HEK293T (cell line): Measurements from ENCODE around the gene SHFL.

Experiments
- CTCF ChIA-PET: fragments of 350-600 bp; formaldehyde crosslinking; extraction: SDS; loops from one replicate; lab custom pipeline; 2021; ENCODE audit warnings: antibody characterized with exemption, inconsistent platforms; lab: Yijun Ruan, JAX
- POLR2A ChIA-PET: fragments of 350-600 bp; formaldehyde crosslinking; extraction: SDS; loops from one replicate; lab custom pipeline; 2020; ENCODE audit warnings: antibody characterized with exemption, inconsistent platforms; lab: Yijun Ruan, JAX
- DNase-seq: peaks from one replicate; pipeline ENCODE4 v3.0.0; 2012; ENCODE audit warnings: mixed read lengths; ENCODE audit errors: extremely low spot score
- ARNT ChIP-seq: fragments of 450-650 bp; IDR thresholded peaks from 2 replicates; pipeline ENCODE4 v1.6.1; 2017; ENCODE audit warnings: mild to moderate bottlenecking
- BHLHE40 ChIP-seq: fragments of 450-650 bp; IDR thresholded peaks from 2 replicates; pipeline ENCODE4 v1.6.1; 2016; ENCODE audit warnings: mild to moderate bottlenecking, moderate library complexity, borderline replicate concordance
- CTBP1 ChIP-seq: fragments of 450-650 bp; IDR thresholded peaks from 2 replicates; pipeline ENCODE4 v1.6.1; 2016; ENCODE audit warnings: borderline replicate concordance
- ELF4 ChIP-seq: fragments of 450-650 bp; IDR thresholded peaks from 2 replicates; pipeline ENCODE4 v1.6.1; 2017; ENCODE audit warnings: antibody characterized with exemption
- FOXA1 ChIP-seq: fragments of 450-650 bp; IDR thresholded peaks from 2 replicates; pipeline ENCODE4 v1.6.1; 2016; ENCODE audit warnings: mild to moderate bottlenecking
- FOXK2 ChIP-seq: fragments of 450-650 bp; IDR thresholded peaks from 2 replicates; pipeline ENCODE4 v1.6.1; 2016; ENCODE audit warnings: mild to moderate bottlenecking
- FOXM1 ChIP-seq: fragments of 450-650 bp; IDR thresholded peaks from 2 replicates; pipeline ENCODE4 v1.6.1; 2017; ENCODE audit warnings: mild to moderate bottlenecking, borderline replicate concordance
- HDGF ChIP-seq: fragments of 450-650 bp; IDR thresholded peaks from 2 replicates; pipeline ENCODE4 v1.6.1; 2017; ENCODE audit warnings: antibody characterized with exemption, borderline replicate concordance
- L3MBTL2 ChIP-seq: fragments of 450-650 bp; conservative IDR thresholded peaks from 2 replicates; pipeline ENCODE4 v1.6.1; 2016; ENCODE audit warnings: mild to moderate bottlenecking
- LEF1 ChIP-seq: fragments of 450-650 bp; IDR thresholded peaks from 2 replicates; pipeline ENCODE4 v1.6.1; 2017; ENCODE audit warnings: mild to moderate bottlenecking, borderline replicate concordance
- NFRKB ChIP-seq: fragments of 450-650 bp; IDR thresholded peaks from 2 replicates; pipeline ENCODE4 v1.6.1; 2016; ENCODE audit warnings: mild to moderate bottlenecking, moderate library complexity
- PKNOX1 ChIP-seq: fragments of 450-650 bp; IDR thresholded peaks from 2 replicates; pipeline ENCODE4 v1.6.1; 2016
- SP1 ChIP-seq: fragments of 450-650 bp; IDR thresholded peaks from 2 replicates; pipeline ENCODE4 v1.6.1; 2017
- SUZ12 ChIP-seq: fragments of 450-650 bp; IDR thresholded peaks from 2 replicates; pipeline ENCODE4 v1.6.1; 2016; ENCODE audit warnings: mild to moderate bottlenecking
- TARDBP ChIP-seq: fragments of 450-650 bp; IDR thresholded peaks from 2 replicates; pipeline ENCODE4 v1.6.1; 2016
- ZNF384 ChIP-seq: fragments of 450-650 bp; IDR thresholded peaks from 2 replicates; pipeline ENCODE4 v1.6.1; 2016

Gene SHFL

GRCh38 chr19:10095948-10096614 lies 10.0 kb downstream of the SHFL start:
- peak; percentile 98 for DNase-seq
- ChIA-PET CTCF (interaction anchor here (1.0 to 1.4 kb wide), 4 partner anchors 18 to 165 kb away, joined by 3 to 6 read pairs (median 4); no protein-coding TSS in a partner anchor), POLR2A (interaction anchor here (0.6 to 4.4 kb wide), 13 partner anchors 11 to 164 kb away, joined by 3 to 62 read pairs (median 4); partner anchors contain the start of genes EIF3G, P2RY11 and PPAN)

GRCh38 chr19:10096615-10096963 lies 10.5 kb downstream of the SHFL start:
- TF ChIP-seq CTBP1 (no peak), L3MBTL2 (peak; percentile 60), ZNF384 (0 out of 2 replicates have a peak, but pooled peaks have one; percentile 5)
- ChIA-PET CTCF (interaction anchor here (0.5 to 1.4 kb wide), 5 partner anchors 17 to 166 kb away, joined by 3 to 6 read pairs (median 5); no protein-coding TSS in a partner anchor), POLR2A (interaction anchor here (0.8 to 4.4 kb wide), 9 partner anchors 10 to 164 kb away, joined by 3 to 62 read pairs (median 4); partner anchors contain the start of genes EIF3G, P2RY11 and PPAN)
- DNase-seq = no peak

More at GRCh38 chr19:10095948-10096614, 10.0 kb downstream of the SHFL start:
- peak; percentile 91 for TF ChIP-seq L3MBTL2
- no peak for TF ChIP-seq PKNOX1

- no peak for DNase-seq
- ChIA-PET POLR2A (interaction anchor here (4.4 kb wide), 1 partner anchor 7 kb away, joined by 62 read pairs; the partner anchor contains the start of gene PPAN), CTCF (no interaction called here)
- TF ChIP-seq ZNF384 (no peak), SP1 (no peak), NFRKB (no peak), FOXA1 (no peak), FOXM1 (no peak), FOXK2 (no peak), CTBP1 (no peak), LEF1 (no peak), TARDBP (no peak), BHLHE40 (no peak), ELF4 (no peak), ARNT (no peak), SUZ12 (no peak), PKNOX1 (no peak), L3MBTL2 (no peak), HDGF (no peak)
Measured at GRCh38 chr19:10100163-10100785, 14.2 kb downstream of the SHFL start.

GRCh38 chr19:10102787-10103236 lies 16.7 kb downstream of the SHFL start:
- ChIA-PET POLR2A (no interaction called here), CTCF (interaction anchor here (1.0 kb wide), 1 partner anchor 11 kb away, joined by 3 read pairs; no protein-coding TSS in a partner anchor)
- TF ChIP-seq L3MBTL2 (no peak), ZNF384 (no peak), BHLHE40 (no peak), FOXM1 (no peak), ARNT (no peak), PKNOX1 (no peak), SUZ12 (no peak)
- no peak for DNase-seq

DNA sequence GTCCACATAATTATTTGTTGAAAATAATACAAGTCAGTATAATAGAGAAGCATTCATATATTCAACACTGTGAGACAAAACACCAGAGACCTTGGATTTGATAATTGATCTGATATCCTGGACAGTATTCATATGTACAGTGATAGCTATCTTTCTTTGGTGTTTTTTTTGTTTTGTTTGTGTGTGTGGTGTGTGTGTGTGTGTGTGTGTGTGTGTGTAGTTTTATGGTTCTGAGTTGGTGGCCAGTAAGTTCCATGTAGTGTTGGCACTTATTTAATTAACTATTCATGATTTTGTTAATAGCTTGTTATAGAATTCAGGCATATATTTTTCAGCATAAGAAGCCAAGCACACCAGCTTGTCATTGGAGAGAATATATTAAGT lies 18.0 kb downstream of the SHFL start:
- TF ChIP-seq FOXM1 (no peak), LEF1 (no peak), SUZ12 (no peak), NFRKB (no peak), ELF4 (no peak), ZNF384 (no peak), ARNT (no peak)
- CTCF ChIA-PET = interaction anchor here (0.6 kb wide), 1 partner anchor 9 kb away, joined by 3 read pairs; no protein-coding TSS in a partner anchor
- POLR2A ChIA-PET = interaction anchor here (0.8 to 6.5 kb wide), 2 partner anchors 6 to 12 kb away, joined by 5 to 62 read pairs; no protein-coding TSS in a partner anchor
- no peak for DNase-seq

- POLR2A ChIA-PET = interaction anchor here (0.8 to 6.5 kb wide), 2 partner anchors 7 to 11 kb away, joined by 5 to 62 read pairs; no protein-coding TSS in a partner anchor
- TF ChIP-seq CTBP1 (no peak), SUZ12 (no peak)
- DNase-seq = no peak
- CTCF ChIA-PET = interaction anchor here (0.6 kb wide), 1 partner anchor 8 kb away, joined by 3 read pairs; no protein-coding TSS in a partner anchor
Measured at GRCh38 chr19:10104665-10105508, 18.8 kb downstream of the SHFL start.
